ENCODE results near the gene RELN.

DNA sequence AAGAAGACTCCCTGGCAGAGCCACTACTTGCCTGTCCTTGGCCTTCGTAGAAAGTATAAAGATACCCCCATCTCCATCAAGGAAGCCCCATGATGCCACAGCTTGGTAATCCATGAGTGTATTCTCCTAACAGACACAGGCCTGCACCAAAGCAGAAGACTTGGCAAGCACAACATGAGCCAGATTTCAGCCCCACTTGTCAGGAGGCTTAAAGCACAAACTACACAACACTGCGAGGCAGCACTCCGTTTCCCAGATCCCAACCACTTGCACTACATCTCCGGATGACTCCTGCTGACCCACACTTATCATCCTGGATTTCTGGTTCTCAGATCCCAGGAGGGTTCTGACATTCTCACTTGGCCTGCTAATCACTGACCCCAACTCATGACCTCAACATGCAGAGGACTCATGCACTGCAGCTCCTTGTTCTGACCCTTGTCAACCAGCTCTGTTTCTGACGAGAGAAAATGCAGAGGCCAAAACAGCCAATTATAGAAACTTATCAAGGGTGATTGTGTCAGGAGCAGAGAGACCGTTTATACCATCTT, 100.8 kb downstream of the RELN start:
- TF ChIP-seq, protein P1, sequence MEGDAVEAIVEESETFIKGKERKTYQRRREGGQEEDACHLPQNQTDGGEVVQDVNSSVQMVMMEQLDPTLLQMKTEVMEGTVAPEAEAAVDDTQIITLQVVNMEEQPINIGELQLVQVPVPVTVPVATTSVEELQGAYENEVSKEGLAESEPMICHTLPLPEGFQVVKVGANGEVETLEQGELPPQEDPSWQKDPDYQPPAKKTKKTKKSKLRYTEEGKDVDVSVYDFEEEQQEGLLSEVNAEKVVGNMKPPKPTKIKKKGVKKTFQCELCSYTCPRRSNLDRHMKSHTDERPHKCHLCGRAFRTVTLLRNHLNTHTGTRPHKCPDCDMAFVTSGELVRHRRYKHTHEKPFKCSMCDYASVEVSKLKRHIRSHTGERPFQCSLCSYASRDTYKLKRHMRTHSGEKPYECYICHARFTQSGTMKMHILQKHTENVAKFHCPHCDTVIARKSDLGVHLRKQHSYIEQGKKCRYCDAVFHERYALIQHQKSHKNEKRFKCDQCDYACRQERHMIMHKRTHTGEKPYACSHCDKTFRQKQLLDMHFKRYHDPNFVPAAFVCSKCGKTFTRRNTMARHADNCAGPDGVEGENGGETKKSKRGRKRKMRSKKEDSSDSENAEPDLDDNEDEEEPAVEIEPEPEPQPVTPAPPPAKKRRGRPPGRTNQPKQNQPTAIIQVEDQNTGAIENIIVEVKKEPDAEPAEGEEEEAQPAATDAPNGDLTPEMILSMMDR (IDR thresholded peaks at IDR 0.05): no peak
- TF ChIP-seq POLR2A (IDR thresholded peaks at IDR 0.05): no peak

Data from testis (tissue), 2 donors.